ENCODE measurements around the gene GRHL3.
"Not testable (repeated sequence)": the region's sequence is repeated elsewhere in the genome, so short reads cannot be mapped to it uniquely, and the experiment has no call there.

Gene GRHL3

GRCh38 chr1:24285231-24285630, 33.9 kb upstream of the GRHL3 start:
- peak; percentile 37 for DNase-seq (ENCODE audit: low spot score)
- peak overlapping the region; percentile 92 for H3K27ac ChIP-seq
- no peak for TF ChIP-seq CTCF (conservative IDR thresholded peaks at IDR 0.05; ENCODE audit: low read depth)
- CTCF ChIA-PET = interaction anchor here (0.6 to 1.1 kb wide), 4 partner anchors 99 to 132 kb away, joined by 3 to 5 read pairs (median 4); no protein-coding TSS in a partner anchor
- POLR2A ChIA-PET (ENCODE audit: low non-redundant PET) = no interaction called here

- DNase-seq (ENCODE audit: low spot score) = no peak
- peak overlapping the region; percentile 92 for H3K27ac ChIP-seq
- ChIA-PET CTCF (interaction anchor here (0.6 to 1.1 kb wide), 6 partner anchors 19 to 105 kb away, joined by 3 to 8 read pairs (median 4); no protein-coding TSS in a partner anchor), POLR2A (ENCODE audit: low non-redundant PET) (no interaction called here)
- no peak for TF ChIP-seq CTCF (conservative IDR thresholded peaks at IDR 0.05; ENCODE audit: low read depth)
Observed at GRCh38 chr1:24286246-24287010, 32.7 kb upstream of the GRHL3 start.

GRCh38 chr1:24287779-24288178, 31.4 kb upstream of the GRHL3 start:
- POLR2A ChIA-PET (ENCODE audit: low non-redundant PET); DNase-seq (ENCODE audit: low spot score): not testable (repeated sequence)
- CTCF ChIA-PET = interaction anchor here (0.6 to 1.3 kb wide), 3 partner anchors 80 to 240 kb away, joined by 3 to 4 read pairs (median 3); no protein-coding TSS in a partner anchor
- peak overlapping the region; percentile 92 for H3K27ac ChIP-seq

GRCh38 chr1:24288479-24288878, 30.7 kb upstream of the GRHL3 start:
- no peak for TF ChIP-seq CTCF (conservative IDR thresholded peaks at IDR 0.05; ENCODE audit: low read depth)
- ChIA-PET POLR2A (ENCODE audit: low non-redundant PET) (no interaction called here), CTCF (interaction anchor here (0.6 to 2.5 kb wide), 2 partner anchors 81 to 103 kb away, joined by 3 to 11 read pairs; no protein-coding TSS in a partner anchor)
- H3K27ac ChIP-seq = peak overlapping the region; percentile 97
- no peak for DNase-seq (ENCODE audit: low spot score)

GRCh38 chr1:24289937-24290595, 29.1 kb upstream of the GRHL3 start:
- TF ChIP-seq CTCF (conservative IDR thresholded peaks at IDR 0.05; ENCODE audit: low read depth) = no peak
- POLR2A ChIA-PET (ENCODE audit: low non-redundant PET) = interaction anchor here (0.7 kb wide), 1 partner anchor 47 kb away, joined by 3 read pairs; no protein-coding TSS in a partner anchor
- peak overlapping the region; percentile 97 for H3K27ac ChIP-seq
- peak; percentile 79 for DNase-seq (ENCODE audit: low spot score)
- CTCF ChIA-PET = interaction anchor here (0.6 to 2.5 kb wide), 3 partner anchors 91 to 478 kb away, joined by 3 to 11 read pairs (median 5); no protein-coding TSS in a partner anchor

GRCh38 chr1:24290933-24291487, 28.1 kb upstream of the GRHL3 start:
- no peak for TF ChIP-seq CTCF (conservative IDR thresholded peaks at IDR 0.05; ENCODE audit: low read depth)
- POLR2A ChIA-PET (ENCODE audit: low non-redundant PET) = interaction anchor here (0.7 kb wide), 1 partner anchor 46 kb away, joined by 3 read pairs; no protein-coding TSS in a partner anchor
- CTCF ChIA-PET = interaction anchor here (0.7 to 2.5 kb wide), 2 partner anchors 100 to 479 kb away, joined by 3 to 11 read pairs; no protein-coding TSS in a partner anchor
- DNase-seq (ENCODE audit: low spot score) = no peak
- H3K27ac ChIP-seq = peak overlapping the region; percentile 97

Data from RWPE1 (cell line).